AG09309 (cell line): ENCODE data around the gene FOXA1.

Source experiments
- DNase-seq: peaks from one replicate; pipeline ENCODE4 v3.0.0-alpha.2; 2010; ENCODE audit warnings: low read depth
- H3K4me3 ChIP-seq: 2 replicates; pipeline ENCODE4 v1.5.1; 2011; ENCODE audit warnings: mild to moderate bottlenecking, low read depth, low read length, moderate library complexity; ENCODE audit not compliant: control insufficient read depth
- CTCF ChIP-seq: IDR thresholded peaks from 2 replicates; pipeline ENCODE4 v1.5.1; 2011; ENCODE audit warnings: mild to moderate bottlenecking, low read depth, low read length, inconsistent platforms; ENCODE audit not compliant: insufficient read depth, control insufficient read depth; ENCODE audit errors: missing control alignments

The FOXA1 gene

GRCh38 chr14:37625597-37626595 is 30.8 kb upstream of the FOXA1 start:
- H3K4me3 ChIP-seq = no peak overlapping the region
- no peak for DNase-seq
- TF ChIP-seq CTCF = no peak

GRCh38 chr14:37623971-37624370 is 28.9 kb upstream of the FOXA1 start:
- TF ChIP-seq CTCF = no peak
- no peak overlapping the region for H3K4me3 ChIP-seq
- DNase-seq = no peak

GRCh38 chr14:37623426-37623951 is 28.4 kb upstream of the FOXA1 start:
- DNase-seq = peak; percentile 44
- no peak overlapping the region for H3K4me3 ChIP-seq
- no peak for TF ChIP-seq CTCF

GRCh38 chr14:37622231-37622923 is 27.3 kb upstream of the FOXA1 start:
- H3K4me3 ChIP-seq = peak overlapping the region; percentile 41
- DNase-seq = no peak
- TF ChIP-seq CTCF = no peak

GRCh38 chr14:37620856-37621255 is 25.8 kb upstream of the FOXA1 start:
- H3K4me3 ChIP-seq = no peak overlapping the region
- no peak for TF ChIP-seq CTCF
- DNase-seq = no peak

- TF ChIP-seq CTCF = no peak
Observed at GRCh38 chr14:37618498-37619028, 23.5 kb upstream of the FOXA1 start.

More at GRCh38 chr14:37618498-37619028, 23.5 kb upstream of the FOXA1 start:
- DNase-seq = no peak
- H3K4me3 ChIP-seq = no peak overlapping the region
